ENCODE results near the gene MGST3.

- peak in 1 of 7 experiments; percentile 1 for TF ChIP-seq CTCF (IDR thresholded peaks at IDR 0.05)
- TF ChIP-seq POLR2A (IDR thresholded peaks at IDR 0.05), result peak; percentile 90 to 92 (median 91)
These were observed at the start of gene MGST3 for GRCh38 chr1:165630629-165631341.

All from body of pancreas (tissue), 4 donors.